SK-N-SH (cell line): ENCODE results near the gene ANKDD1A. TPM values are rescaled to one million over a fixed set of nuclear protein-coding genes. Genes with fewer than 3 reads are reported as not detected.
A peak's percentile ranks its signal among the peaks of the same experiment; 100 is the strongest.

Experiments
- CTCF ChIA-PET: fragments of 300-600, 350-600 bp; formaldehyde crosslinking; extraction: SDS; loops from one replicate; lab custom pipeline; 2021; lab: Yijun Ruan, JAX
- POLR2A ChIA-PET: fragments of 350-600 bp; sonication (Branson Sonifier 250); formaldehyde crosslinking; extraction: SDS; loops from one replicate; lab custom pipeline; 2020; ENCODE audit warnings: antibody characterized with exemption, inconsistent platforms; lab: Yijun Ruan, JAX
- DNase-seq: peaks from one replicate; pipeline ENCODE4 v3.0.0; 2012
- H2AFZ ChIP-seq: fragments of 200-600 bp; sonication (generic); 2 replicates; pipeline ENCODE4 v1.8.1; 2016; ENCODE audit warnings: antibody characterized with exemption, mild to moderate bottlenecking, low read depth
- H3F3A ChIP-seq: fragments of 200-600 bp; sonication (generic); replicated peaks from 2 replicates; pipeline ENCODE3; 2016; ENCODE audit warnings: antibody characterized with exemption, mild to moderate bottlenecking; ENCODE audit not compliant: insufficient read depth
- H3K27ac ChIP-seq, 2 experiments: fragments of 200-500 bp in 1 of 2; fragments of 200-600 bp in 1 of 2; sonication (Bioruptor generic) in 1 of 2; sonication (generic), shearing (Covaris generic) in 1 of 2; 2 replicates each; pipeline versions ENCODE4 v1.5.1 to v1.6.1; 2014 to 2016; ENCODE audit warnings: low read depth in 2 of 2, inconsistent platforms in 1 of 2, low read length in 1 of 2, mild to moderate bottlenecking in 1 of 2, mixed read lengths in 1 of 2
- H3K27me3 ChIP-seq: fragments of 200-600 bp; sonication (generic), shearing (Covaris generic); 2 replicates; pipeline ENCODE4 v1.6.1; 2016; ENCODE audit warnings: mixed run types; ENCODE audit not compliant: insufficient read depth
- H3K36me3 ChIP-seq, 2 experiments: fragments of 200-500 bp in 1 of 2; fragments of 200-600 bp in 1 of 2; sonication (Bioruptor generic) in 1 of 2; sonication (generic) in 1 of 2; replicated peaks in 1 of 2; 2 replicates each; pipeline versions ENCODE3 to v1.5.1; 2014 to 2016; ENCODE audit warnings: low read length in 1 of 2, mild to moderate bottlenecking in 1 of 2; ENCODE audit not compliant: insufficient read depth in 2 of 2, control insufficient read depth in 1 of 2
- H3K4me1 ChIP-seq, 2 experiments: fragments of 200-500 bp in 1 of 2; fragments of 200-600 bp in 1 of 2; sonication (Bioruptor generic) in 1 of 2; sonication (generic), shearing (Covaris generic) in 1 of 2; 2 replicates each; pipeline versions ENCODE4 v1.5.1 to v1.6.1; 2014 to 2016; ENCODE audit warnings: low read depth in 1 of 2, low read length in 1 of 2, mixed run types in 1 of 2; ENCODE audit not compliant: insufficient read depth in 2 of 2, control insufficient read depth in 1 of 2
- H3K4me2 ChIP-seq: fragments of 200-600 bp; sonication (generic), shearing (Covaris generic); 2 replicates; pipeline ENCODE4 v1.6.1; 2017; ENCODE audit warnings: mixed run types
- H3K4me3 ChIP-seq, 2 experiments: fragments of 200-500 bp in 1 of 2; fragments of 200-600 bp in 1 of 2; sonication (Bioruptor generic) in 1 of 2; sonication (generic), shearing (Covaris generic) in 1 of 2; 2 replicates each; pipeline versions ENCODE4 v1.5.1 to v1.8.1; 2014 to 2016; ENCODE audit warnings: low read depth in 2 of 2, inconsistent platforms in 1 of 2, low read length in 1 of 2, mild to moderate bottlenecking in 1 of 2, mixed read lengths in 1 of 2, moderate library complexity in 1 of 2
- H3K79me2 ChIP-seq: fragments of 200-600 bp; sonication (generic); 2 replicates; pipeline ENCODE4 v1.8.1; 2017; ENCODE audit warnings: mild to moderate bottlenecking; ENCODE audit not compliant: insufficient read depth
- H3K9ac ChIP-seq: fragments of 200-600 bp; sonication (generic); 2 replicates; pipeline ENCODE4 v1.6.1; 2017; ENCODE audit warnings: mixed run types
- H3K9me2 ChIP-seq: fragments of 200-600 bp; sonication (generic); 2 replicates; pipeline ENCODE4 v1.6.1; 2017; ENCODE audit warnings: mixed run types
- H3K9me3 ChIP-seq: fragments of 200-600 bp; sonication (generic); 2 replicates; pipeline ENCODE4 v1.6.1; 2017; ENCODE audit warnings: mixed run types, mild to moderate bottlenecking, moderate library complexity
- H4K20me1 ChIP-seq: fragments of 200-600 bp; sonication (generic); 2 replicates; pipeline ENCODE4 v1.6.1; 2017; ENCODE audit warnings: mild to moderate bottlenecking, mixed run types; ENCODE audit not compliant: insufficient read depth
- CTCF ChIP-seq: fragments of 200-600 bp; sonication (generic); IDR thresholded peaks from 2 replicates; pipeline ENCODE4 v1.6.1; 2017; ENCODE audit warnings: antibody characterized with exemption, mild to moderate bottlenecking, moderate library complexity
- ELF1 ChIP-seq: IDR thresholded peaks from 2 replicates; pipeline ENCODE4 v1.4.0; 2012
- EP300 ChIP-seq, 2 experiments: IDR thresholded peaks; 2 replicates each; pipeline versions ENCODE4 v1.4.0 to v1.6.1; 2012; ENCODE audit warnings: borderline replicate concordance in 1 of 2, low read depth in 1 of 2, low read length in 1 of 2
- FOSL2 ChIP-seq: IDR thresholded peaks from 2 replicates; pipeline ENCODE4 v1.4.0; 2012; ENCODE audit warnings: low read depth, mild to moderate bottlenecking, moderate library complexity, borderline replicate concordance
- FOXM1 ChIP-seq: IDR thresholded peaks from 2 replicates; pipeline ENCODE4 v1.4.0; 2012; ENCODE audit warnings: low read depth, mild to moderate bottlenecking
- GABPA ChIP-seq: IDR thresholded peaks from 2 replicates; pipeline ENCODE4 v1.4.0; 2012; ENCODE audit warnings: low read depth, mild to moderate bottlenecking
- JUND ChIP-seq: IDR thresholded peaks from 2 replicates; pipeline ENCODE4 v1.4.0; 2012
- MEF2A ChIP-seq: IDR thresholded peaks from 2 replicates; pipeline ENCODE4 v1.4.0; 2012; ENCODE audit warnings: low read depth, borderline replicate concordance
- NFIC ChIP-seq: IDR thresholded peaks from 2 replicates; pipeline ENCODE4 v1.4.0; 2012; ENCODE audit warnings: borderline replicate concordance
- PBX3 ChIP-seq: IDR thresholded peaks from 2 replicates; pipeline ENCODE4; 2012
- POLR2AphosphoS5 ChIP-seq: IDR thresholded peaks from 2 replicates; pipeline ENCODE4 v1.6.1; 2012; ENCODE audit warnings: low read depth, low read length
- RAD21 ChIP-seq: IDR thresholded peaks from 2 replicates; pipeline ENCODE4 v1.6.1; 2012; ENCODE audit warnings: mild to moderate bottlenecking, low read length
- RCOR1 ChIP-seq: fragments of 150-350 bp; IDR thresholded peaks from 2 replicates; pipeline ENCODE4 v1.6.1; 2017; ENCODE audit warnings: antibody characterized with exemption, low read length
- REST ChIP-seq: IDR thresholded peaks from 2 replicates; pipeline ENCODE4 v1.6.1; 2012; ENCODE audit warnings: mild to moderate bottlenecking, low read depth, low read length, moderate library complexity
- RFX5 ChIP-seq: IDR thresholded peaks from 2 replicates; pipeline ENCODE4 v1.6.1; 2012; ENCODE audit warnings: mild to moderate bottlenecking, improper control_type of control experiment, low read length
- TAF1 ChIP-seq: IDR thresholded peaks from 2 replicates; pipeline ENCODE4 v1.6.1; 2012; ENCODE audit warnings: low read depth, mild to moderate bottlenecking, low read length, moderate library complexity, borderline replicate concordance
- TCF12 ChIP-seq: IDR thresholded peaks from 2 replicates; pipeline ENCODE4 v1.4.0; 2012
- WGBS: methylation state at CpG from one replicate; pipeline ENCODE4 v1.1.6; 2017; ENCODE audit warnings: low lambda C conversion rate; 5-methylcytosine and 5-hydroxymethylcytosine counted together
- polyA plus RNA-seq, 3 experiments: library from polyadenylated mRNA; depleted of rRNA; stranded (reverse); fragments of >200 nt; gene quantifications; 2 replicates each; pipeline ENCODE4 v1.2.3, GENCODE V29; 2012
- TF ChIP-seq, protein P1 (sequence below): IDR thresholded peaks from 2 replicates; pipeline ENCODE4 v1.4.0; 2012; ENCODE audit warnings: low read depth, borderline replicate concordance
- TF ChIP-seq, protein P2 (sequence below): IDR thresholded peaks from 2 replicates; pipeline ENCODE4 v1.4.0; 2012; ENCODE audit warnings: low read depth, borderline replicate concordance

The ANKDD1A gene
- polyA plus RNA-seq, 1 of the 3 experiments (the other 2 are of a cell fraction) = 8.6 TPM

DNA sequence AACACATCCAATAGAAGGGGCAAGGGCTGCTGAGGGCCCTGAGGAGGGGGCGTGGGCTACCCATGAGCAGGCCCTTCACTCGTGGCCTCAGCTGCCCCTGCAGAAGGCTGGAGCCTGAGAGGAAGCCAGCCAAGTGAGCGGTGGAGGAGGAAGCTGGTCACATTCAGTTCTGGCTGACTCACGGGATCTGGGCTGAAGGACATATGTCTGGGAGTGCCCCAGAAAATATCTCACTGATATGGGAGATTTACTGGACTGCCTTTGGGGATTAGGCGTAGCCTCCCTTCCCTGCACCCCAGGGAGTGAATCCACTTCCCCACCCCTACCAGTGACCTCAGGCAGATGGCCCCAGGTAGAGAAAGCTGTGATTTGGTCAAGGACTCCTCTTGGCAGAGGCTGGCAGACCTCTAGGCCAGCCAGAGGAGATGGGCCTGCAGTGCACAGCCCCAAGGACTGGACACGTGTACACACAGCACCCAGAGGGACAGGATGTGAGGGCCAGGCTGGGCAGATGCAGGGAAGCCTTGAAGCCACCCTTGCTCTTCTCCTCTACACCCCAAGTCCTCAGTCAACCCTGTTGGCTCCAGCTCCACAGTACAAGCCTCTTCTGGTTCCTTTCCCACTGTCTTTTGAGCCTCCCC is 14.2 kb upstream of the ANKDD1A start:
- POLR2A ChIA-PET = no interaction called here
- DNase-seq = no peak
- H3K4me3 ChIP-seq = no peak overlapping the region
- peak overlapping the region; percentile 42; the same call in 1 of the 2 replicates for H3K4me2 ChIP-seq
- H3K4me1 ChIP-seq = peaks cover 6 to 31% of the 10 kb centered on the region in 2 experiments; a peak in 3 of 4 replicates
- no peaks in the 10 kb centered on the region for H3K79me2 ChIP-seq
- H3K9ac ChIP-seq = no peak overlapping the region
- no peaks in the 10 kb centered on the region for H4K20me1 ChIP-seq
- no peaks in the 10 kb centered on the region for H3K9me2 ChIP-seq
- peak overlapping the region; percentile 20 to 56; a peak in 3 of 4 replicates for H3K27ac ChIP-seq
- H3K27me3 ChIP-seq = no peaks in the 10 kb centered on the region
- TF ChIP-seq REST (no peak), FOSL2 (0 out of 2 replicates have a peak, but pooled peaks have one; percentile 11), EP300 (IDR thresholded peaks at IDR 0.05; ENCODE audit: borderline replicate concordance in 1 of 2, low read depth in 1 of 2, low read length in 1 of 2) (no peak), CTCF (no peak), PBX3 (peak; percentile 58), POLR2AphosphoS5 (no peak), GABPA (no peak), TCF12 (peak; percentile 32; the same call in 1 of the 2 replicates), RFX5 (no peak), MEF2A (no peak), JUND (no peak), NFIC (0 out of 2 replicates have a peak, but pooled peaks have one; percentile 8), RAD21 (no peak), RCOR1 (no peak), ELF1 (no peak), TAF1 (no peak), FOXM1 (no peak)
- TF ChIP-seq, protein P1, sequence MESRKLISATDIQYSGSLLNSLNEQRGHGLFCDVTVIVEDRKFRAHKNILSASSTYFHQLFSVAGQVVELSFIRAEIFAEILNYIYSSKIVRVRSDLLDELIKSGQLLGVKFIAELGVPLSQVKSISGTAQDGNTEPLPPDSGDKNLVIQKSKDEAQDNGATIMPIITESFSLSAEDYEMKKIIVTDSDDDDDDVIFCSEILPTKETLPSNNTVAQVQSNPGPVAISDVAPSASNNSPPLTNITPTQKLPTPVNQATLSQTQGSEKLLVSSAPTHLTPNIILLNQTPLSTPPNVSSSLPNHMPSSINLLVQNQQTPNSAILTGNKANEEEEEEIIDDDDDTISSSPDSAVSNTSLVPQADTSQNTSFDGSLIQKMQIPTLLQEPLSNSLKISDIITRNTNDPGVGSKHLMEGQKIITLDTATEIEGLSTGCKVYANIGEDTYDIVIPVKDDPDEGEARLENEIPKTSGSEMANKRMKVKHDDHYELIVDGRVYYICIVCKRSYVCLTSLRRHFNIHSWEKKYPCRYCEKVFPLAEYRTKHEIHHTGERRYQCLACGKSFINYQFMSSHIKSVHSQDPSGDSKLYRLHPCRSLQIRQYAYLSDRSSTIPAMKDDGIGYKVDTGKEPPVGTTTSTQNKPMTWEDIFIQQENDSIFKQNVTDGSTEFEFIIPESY = no peak
- TF ChIP-seq, protein P2, sequence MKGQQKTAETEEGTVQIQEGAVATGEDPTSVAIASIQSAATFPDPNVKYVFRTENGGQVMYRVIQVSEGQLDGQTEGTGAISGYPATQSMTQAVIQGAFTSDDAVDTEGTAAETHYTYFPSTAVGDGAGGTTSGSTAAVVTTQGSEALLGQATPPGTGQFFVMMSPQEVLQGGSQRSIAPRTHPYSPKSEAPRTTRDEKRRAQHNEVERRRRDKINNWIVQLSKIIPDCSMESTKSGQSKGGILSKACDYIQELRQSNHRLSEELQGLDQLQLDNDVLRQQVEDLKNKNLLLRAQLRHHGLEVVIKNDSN = no peak
- H3K9me3 ChIP-seq = no peaks in the 10 kb centered on the region
- no peaks in the 10 kb centered on the region for H3F3A ChIP-seq
- WGBS = 41% methylated on average over 5 of the region's 6 CpGs
- CTCF ChIA-PET = no interaction called here
- peaks cover 0 to 3% of the 10 kb centered on the region in 2 experiments for H3K36me3 ChIP-seq
- peak overlapping the region; percentile 72; the same call in 1 of the 2 replicates for H2AFZ ChIP-seq
